Dendritic cell treated with granulocyte-macrophage colony-stimulating factor and Interleukin-4, amounts not matched to agents 40 ng/mL and 50 ng/mL, for 4 days (primary cell): ENCODE results near the gene TC2N.
A peak's percentile ranks its signal among the peaks of the same experiment; 100 is the strongest.
"Not testable (repeated sequence)": the region's sequence is repeated elsewhere in the genome, so short reads cannot be mapped to it uniquely, and the experiment has no call there.

Experiments used
- H3K27ac Mint-ChIP-seq: one replicate; pipeline ENCODE4 v1.8.0; 2022; ENCODE audit warnings: mild to moderate bottlenecking, mixed read lengths
- H3K27me3 Mint-ChIP-seq: one replicate; pipeline ENCODE4 v1.8.0; 2022; ENCODE audit warnings: mild to moderate bottlenecking, mixed read lengths
- H3K36me3 Mint-ChIP-seq: one replicate; pipeline ENCODE4 v1.8.0; 2022; ENCODE audit warnings: low read depth, mixed read lengths
- H3K4me1 Mint-ChIP-seq: one replicate; pipeline ENCODE4 v1.8.0; 2022; ENCODE audit warnings: low read depth, mixed read lengths
- H3K4me3 Mint-ChIP-seq: one replicate; pipeline ENCODE4 v1.8.0; 2022; ENCODE audit warnings: mild to moderate bottlenecking, moderate library complexity, mixed read lengths
- H3K9me3 Mint-ChIP-seq: one replicate; pipeline ENCODE4 v1.8.0; 2022; ENCODE audit warnings: mixed read lengths
- intact Hi-C: fragments of 100-400 bp; cut with micrococcal nuclease; formaldehyde crosslinking; loops from one replicate; pipeline ENCODE4 v1.15.0; 2022

Gene TC2N

GRCh38 chr14:91867316-91867988 lies at the start of gene TC2N:
TC2N (minus strand) TSS chr14:91867536; CDS start chr14:91813769, 53,767 bp downstream.
- H3K36me3 Mint-ChIP-seq: no peaks in the 10 kb centered on the region
- H3K4me3 Mint-ChIP-seq: no peak within 1 kb of the TSS

GRCh38 chr14:91912035-91912434 lies 44.7 kb upstream of the TC2N start:
- H3K9me3 Mint-ChIP-seq: no peaks in the 10 kb centered on the region
- H3K4me3 Mint-ChIP-seq: no peak overlapping the region
- peak overlapping the region; percentile 51 for H3K27ac Mint-ChIP-seq

More at GRCh38 chr14:91867316-91867988, at the start of gene TC2N:
- Mint-ChIP-seq H3K9me3 (no peaks in the 10 kb centered on the region), H3K27ac (no peak within 1 kb of the TSS), H3K4me1 (peaks cover 9% of the 10 kb centered on the region), H3K27me3 (no peaks in the 10 kb centered on the region)
- intact Hi-C loops: no loop called here

GRCh38 chr14:91911474-91912032 lies 44.2 kb upstream of the TC2N start:
- no peaks in the 10 kb centered on the region for H3K36me3 Mint-ChIP-seq
- H3K4me1 Mint-ChIP-seq: peaks cover 33% of the 10 kb centered on the region
- no peak overlapping the region for H3K4me3 Mint-ChIP-seq
- intact Hi-C loops: no loop called here
- H3K27ac Mint-ChIP-seq: peak overlapping the region; percentile 51
- no peaks in the 10 kb centered on the region for H3K9me3 Mint-ChIP-seq
- H3K27me3 Mint-ChIP-seq: peaks cover 4% of the 10 kb centered on the region

More at GRCh38 chr14:91912035-91912434, 44.7 kb upstream of the TC2N start:
- H3K27me3 Mint-ChIP-seq: peaks cover 4% of the 10 kb centered on the region
- intact Hi-C loops: no loop called here
- H3K4me1 Mint-ChIP-seq: peaks cover 33% of the 10 kb centered on the region
- H3K36me3 Mint-ChIP-seq: no peaks in the 10 kb centered on the region

GRCh38 chr14:91910196-91910595 lies 42.9 kb upstream of the TC2N start:
- Mint-ChIP-seq H3K4me1 (peaks cover 33% of the 10 kb centered on the region), H3K36me3 (no peaks in the 10 kb centered on the region), H3K4me3 (no peak overlapping the region), H3K27ac (no peak overlapping the region), H3K27me3 (peaks cover 4% of the 10 kb centered on the region), H3K9me3 (no peaks in the 10 kb centered on the region)
- intact Hi-C loops: no loop called here

- intact Hi-C loops: no loop called here
- H3K36me3 Mint-ChIP-seq: no peaks in the 10 kb centered on the region
- H3K27me3 Mint-ChIP-seq: peaks cover 4% of the 10 kb centered on the region
- peaks cover 23% of the 10 kb centered on the region for H3K4me1 Mint-ChIP-seq
- H3K27ac Mint-ChIP-seq: no peak overlapping the region
- H3K4me3 Mint-ChIP-seq: no peak overlapping the region
- H3K9me3 Mint-ChIP-seq: no peaks in the 10 kb centered on the region
These were observed 39.0 kb upstream of the TC2N start for GRCh38 chr14:91906374-91906773.

GRCh38 chr14:91904956-91905645 lies 37.8 kb upstream of the TC2N start:
- Mint-ChIP-seq H3K27ac (no peak overlapping the region), H3K27me3 (peaks cover 4% of the 10 kb centered on the region), H3K4me3 (no peak overlapping the region), H3K4me1 (peaks cover 11% of the 10 kb centered on the region), H3K9me3 (no peaks in the 10 kb centered on the region), H3K36me3 (no peaks in the 10 kb centered on the region)
- intact Hi-C loops: no loop called here

- intact Hi-C loops: no loop called here
- H3K4me3 Mint-ChIP-seq: no peak overlapping the region
- H3K27me3 Mint-ChIP-seq: peaks cover 4% of the 10 kb centered on the region
- H3K27ac Mint-ChIP-seq: no peak overlapping the region
- no peaks in the 10 kb centered on the region for H3K36me3 Mint-ChIP-seq
- H3K9me3 Mint-ChIP-seq: no peaks in the 10 kb centered on the region
- peaks cover 5% of the 10 kb centered on the region for H3K4me1 Mint-ChIP-seq
These were observed 37.1 kb upstream of the TC2N start for GRCh38 chr14:91904483-91904882.

- no peaks in the 10 kb centered on the region for H3K9me3 Mint-ChIP-seq
These were observed 35.7 kb upstream of the TC2N start for GRCh38 chr14:91903070-91903469.

GRCh38 chr14:91902336-91902735 lies 35.0 kb upstream of the TC2N start:
- Mint-ChIP-seq H3K4me1 (peaks cover 3% of the 10 kb centered on the region), H3K27ac (no peak overlapping the region), H3K27me3 (no peaks in the 10 kb centered on the region)

More at GRCh38 chr14:91903070-91903469, 35.7 kb upstream of the TC2N start:
- H3K4me1 Mint-ChIP-seq: peaks cover 2% of the 10 kb centered on the region
- H3K27ac Mint-ChIP-seq: no peak overlapping the region
- H3K36me3 Mint-ChIP-seq: no peaks in the 10 kb centered on the region
- peaks cover under 1% of the 10 kb centered on the region for H3K27me3 Mint-ChIP-seq
- intact Hi-C loops: no loop called here
- no peak overlapping the region for H3K4me3 Mint-ChIP-seq

GRCh38 chr14:91901449-91902226 lies 34.3 kb upstream of the TC2N start:
- Mint-ChIP-seq H3K27ac (no peak overlapping the region), H3K9me3 (no peaks in the 10 kb centered on the region), H3K4me3 (no peak overlapping the region), H3K27me3 (no peaks in the 10 kb centered on the region), H3K4me1 (peaks cover 6% of the 10 kb centered on the region), H3K36me3 (no peaks in the 10 kb centered on the region)
- intact Hi-C loops: no loop called here

More at GRCh38 chr14:91902336-91902735, 35.0 kb upstream of the TC2N start:
- Mint-ChIP-seq H3K4me3 (no peak overlapping the region), H3K9me3 (no peaks in the 10 kb centered on the region), H3K36me3 (no peaks in the 10 kb centered on the region)
- intact Hi-C loops: no loop called here

GRCh38 chr14:91899806-91900205 lies 32.5 kb upstream of the TC2N start:
- H3K4me1 Mint-ChIP-seq: peaks cover 6% of the 10 kb centered on the region
- intact Hi-C loops: no loop called here
- no peaks in the 10 kb centered on the region for H3K9me3 Mint-ChIP-seq
- no peak overlapping the region for H3K27ac Mint-ChIP-seq
- no peaks in the 10 kb centered on the region for H3K36me3 Mint-ChIP-seq
- H3K27me3 Mint-ChIP-seq: no peaks in the 10 kb centered on the region
- H3K4me3 Mint-ChIP-seq: no peak overlapping the region

- H3K9me3 Mint-ChIP-seq: no peaks in the 10 kb centered on the region
- H3K4me3 Mint-ChIP-seq: no peak overlapping the region
- H3K4me1 Mint-ChIP-seq: peaks cover 6% of the 10 kb centered on the region
- no peak overlapping the region for H3K27ac Mint-ChIP-seq
- no peaks in the 10 kb centered on the region for H3K27me3 Mint-ChIP-seq
- intact Hi-C loops: no loop called here
- no peaks in the 10 kb centered on the region for H3K36me3 Mint-ChIP-seq
These were observed 31.9 kb upstream of the TC2N start for GRCh38 chr14:91899213-91899612.

- Mint-ChIP-seq H3K4me1 (peaks cover 14% of the 10 kb centered on the region), H3K27me3 (no peaks in the 10 kb centered on the region), H3K4me3 (no peak overlapping the region), H3K9me3 (no peaks in the 10 kb centered on the region), H3K36me3 (no peaks in the 10 kb centered on the region), H3K27ac (no peak overlapping the region)
- intact Hi-C loops: no loop called here
These were observed 31.0 kb upstream of the TC2N start for GRCh38 chr14:91898372-91898771.

GRCh38 chr14:91897716-91898115 lies 30.4 kb upstream of the TC2N start:
- H3K9me3 Mint-ChIP-seq, H3K27ac Mint-ChIP-seq, intact Hi-C loops, H3K27me3 Mint-ChIP-seq, H3K4me3 Mint-ChIP-seq, H3K36me3 Mint-ChIP-seq: not testable (repeated sequence)
- peaks cover 16% of the 10 kb centered on the region for H3K4me1 Mint-ChIP-seq
